HepG2 (cell line): ENCODE measurements around the gene CCDC69.

ENCODE experiments used
- ATF7 ChIP-seq, 2 experiments: fragments of 450-650 bp in 1 of 2; sonication (generic) in 1 of 2; formaldehyde crosslinking in 1 of 2; IDR thresholded peaks; 2 replicates each; pipeline versions ENCODE4 v1.4.0 to v1.6.1; 2016 to 2020; ENCODE audit warnings: antibody characterized with exemption in 1 of 2, mild to moderate bottlenecking in 1 of 2, missing genetic modification reagents in 1 of 2
- EZH2 ChIP-seq: conservative IDR thresholded peaks from 2 replicates; pipeline ENCODE4 v1.6.1; 2012; ENCODE audit warnings: mild to moderate bottlenecking, low read depth, low read length, moderate library complexity
- FOXO1 ChIP-seq: sonication (generic); formaldehyde crosslinking; IDR thresholded peaks from 2 replicates; pipeline ENCODE4 v1.4.0; 2020; ENCODE audit warnings: missing genetic modification reagents
- JUND ChIP-seq: sonication (generic); formaldehyde crosslinking; IDR thresholded peaks from 2 replicates; pipeline ENCODE4 v1.8.0; 2022; ENCODE audit warnings: mild to moderate bottlenecking, missing genetic modification reagents
- PHF5A ChIP-seq: IDR thresholded peaks from one replicate; pipeline ENCODE4 v1.6.1; 2018; ENCODE audit warnings: low read depth, missing genetic modification reagents; ENCODE audit not compliant: unreplicated experiment
- RAD51 ChIP-seq: fragments of 450-650 bp; IDR thresholded peaks from 2 replicates; pipeline ENCODE4 v1.6.1; 2016; ENCODE audit warnings: borderline replicate concordance
- TF ChIP-seq, protein P1 (sequence below): sonication (generic); formaldehyde crosslinking; IDR thresholded peaks from 2 replicates; pipeline ENCODE4 v1.4.0; 2020; ENCODE audit warnings: missing genetic modification reagents
- TF ChIP-seq, protein P2 (sequence below): sonication (generic); formaldehyde crosslinking; IDR thresholded peaks from 2 replicates; pipeline ENCODE4 v1.5.0; 2020; ENCODE audit warnings: mild to moderate bottlenecking, missing genetic modification reagents, moderate library complexity
- TF ChIP-seq, protein P3 (sequence below): sonication (generic); formaldehyde crosslinking; IDR thresholded peaks from 2 replicates; pipeline ENCODE4 v1.4.0; 2020; ENCODE audit warnings: missing genetic modification reagents
- TF ChIP-seq, protein P4 (sequence below): sonication (generic); formaldehyde crosslinking; IDR thresholded peaks from 2 replicates; pipeline ENCODE4 v1.5.0; 2020; ENCODE audit warnings: mild to moderate bottlenecking, missing genetic modification reagents

DNA sequence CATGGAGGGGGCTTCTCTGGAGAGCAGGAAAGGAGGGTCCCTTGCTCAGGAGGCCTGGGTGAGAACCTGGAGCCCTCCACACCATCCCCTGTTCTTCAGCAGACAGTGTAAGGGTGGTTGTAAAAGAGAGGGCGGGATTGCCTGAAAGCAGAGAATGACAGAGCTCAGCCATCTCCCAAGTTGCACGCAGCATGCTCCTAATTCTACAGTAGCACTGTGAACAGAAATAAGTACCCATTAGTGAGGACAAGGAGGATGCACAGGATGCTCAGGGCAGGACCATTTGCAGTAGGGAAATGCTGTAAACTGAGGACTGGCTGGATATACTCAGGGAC, 8.4 kb downstream of the CCDC69 start:
- TF ChIP-seq JUND (CRISPR knock-in tag) (no peak), ATF7 (IDR thresholded peaks at IDR 0.05) (no peak), ATF7 (CRISPR knock-in tag; IDR thresholded peaks at IDR 0.05) (no peak), FOXO1 (no peak), PHF5A (no peak), EZH2 (no peak), RAD51 (no peak)
- TF ChIP-seq, protein P1, sequence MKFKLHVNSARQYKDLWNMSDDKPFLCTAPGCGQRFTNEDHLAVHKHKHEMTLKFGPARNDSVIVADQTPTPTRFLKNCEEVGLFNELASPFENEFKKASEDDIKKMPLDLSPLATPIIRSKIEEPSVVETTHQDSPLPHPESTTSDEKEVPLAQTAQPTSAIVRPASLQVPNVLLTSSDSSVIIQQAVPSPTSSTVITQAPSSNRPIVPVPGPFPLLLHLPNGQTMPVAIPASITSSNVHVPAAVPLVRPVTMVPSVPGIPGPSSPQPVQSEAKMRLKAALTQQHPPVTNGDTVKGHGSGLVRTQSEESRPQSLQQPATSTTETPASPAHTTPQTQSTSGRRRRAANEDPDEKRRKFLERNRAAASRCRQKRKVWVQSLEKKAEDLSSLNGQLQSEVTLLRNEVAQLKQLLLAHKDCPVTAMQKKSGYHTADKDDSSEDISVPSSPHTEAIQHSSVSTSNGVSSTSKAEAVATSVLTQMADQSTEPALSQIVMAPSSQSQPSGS (CRISPR knock-in tag) = no peak
- TF ChIP-seq, protein P2, sequence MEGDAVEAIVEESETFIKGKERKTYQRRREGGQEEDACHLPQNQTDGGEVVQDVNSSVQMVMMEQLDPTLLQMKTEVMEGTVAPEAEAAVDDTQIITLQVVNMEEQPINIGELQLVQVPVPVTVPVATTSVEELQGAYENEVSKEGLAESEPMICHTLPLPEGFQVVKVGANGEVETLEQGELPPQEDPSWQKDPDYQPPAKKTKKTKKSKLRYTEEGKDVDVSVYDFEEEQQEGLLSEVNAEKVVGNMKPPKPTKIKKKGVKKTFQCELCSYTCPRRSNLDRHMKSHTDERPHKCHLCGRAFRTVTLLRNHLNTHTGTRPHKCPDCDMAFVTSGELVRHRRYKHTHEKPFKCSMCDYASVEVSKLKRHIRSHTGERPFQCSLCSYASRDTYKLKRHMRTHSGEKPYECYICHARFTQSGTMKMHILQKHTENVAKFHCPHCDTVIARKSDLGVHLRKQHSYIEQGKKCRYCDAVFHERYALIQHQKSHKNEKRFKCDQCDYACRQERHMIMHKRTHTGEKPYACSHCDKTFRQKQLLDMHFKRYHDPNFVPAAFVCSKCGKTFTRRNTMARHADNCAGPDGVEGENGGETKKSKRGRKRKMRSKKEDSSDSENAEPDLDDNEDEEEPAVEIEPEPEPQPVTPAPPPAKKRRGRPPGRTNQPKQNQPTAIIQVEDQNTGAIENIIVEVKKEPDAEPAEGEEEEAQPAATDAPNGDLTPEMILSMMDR (CRISPR knock-in tag) = no peak
- TF ChIP-seq, protein P3, sequence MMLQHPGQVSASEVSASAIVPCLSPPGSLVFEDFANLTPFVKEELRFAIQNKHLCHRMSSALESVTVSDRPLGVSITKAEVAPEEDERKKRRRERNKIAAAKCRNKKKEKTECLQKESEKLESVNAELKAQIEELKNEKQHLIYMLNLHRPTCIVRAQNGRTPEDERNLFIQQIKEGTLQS (CRISPR knock-in tag) = no peak
- TF ChIP-seq, protein P4, sequence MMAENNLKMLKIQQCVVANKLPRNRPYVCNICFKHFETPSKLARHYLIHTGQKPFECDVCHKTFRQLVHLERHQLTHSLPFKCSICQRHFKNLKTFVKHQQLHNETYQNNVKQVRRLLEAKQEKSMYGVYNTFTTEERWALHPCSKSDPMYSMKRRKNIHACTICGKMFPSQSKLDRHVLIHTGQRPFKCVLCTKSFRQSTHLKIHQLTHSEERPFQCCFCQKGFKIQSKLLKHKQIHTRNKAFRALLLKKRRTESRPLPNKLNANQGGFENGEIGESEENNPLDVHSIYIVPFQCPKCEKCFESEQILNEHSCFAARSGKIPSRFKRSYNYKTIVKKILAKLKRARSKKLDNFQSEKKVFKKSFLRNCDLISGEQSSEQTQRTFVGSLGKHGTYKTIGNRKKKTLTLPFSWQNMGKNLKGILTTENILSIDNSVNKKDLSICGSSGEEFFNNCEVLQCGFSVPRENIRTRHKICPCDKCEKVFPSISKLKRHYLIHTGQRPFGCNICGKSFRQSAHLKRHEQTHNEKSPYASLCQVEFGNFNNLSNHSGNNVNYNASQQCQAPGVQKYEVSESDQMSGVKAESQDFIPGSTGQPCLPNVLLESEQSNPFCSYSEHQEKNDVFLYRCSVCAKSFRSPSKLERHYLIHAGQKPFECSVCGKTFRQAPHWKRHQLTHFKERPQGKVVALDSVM (CRISPR knock-in tag) = no peak
